HepG2 (cell line): ENCODE data around the gene RPL37. TPM values are rescaled to one million over a fixed set of nuclear protein-coding genes. Genes with fewer than 3 reads are reported as not detected.

Experiments used
- AGO2 ChIP-seq: fragments of 200-400 bp; formaldehyde crosslinking; optimal IDR thresholded peaks from 2 replicates; pipeline ENCODE3; 2017; ENCODE audit warnings: mild to moderate bottlenecking, low read depth, low read length, moderate library complexity
- ATF6 ChIP-seq: sonication (generic); formaldehyde crosslinking; conservative IDR thresholded peaks from 2 replicates; pipeline ENCODE4 v1.4.0; 2020; ENCODE audit warnings: missing genetic modification reagents
- DR1 ChIP-seq: sonication (generic); formaldehyde crosslinking; IDR thresholded peaks from 2 replicates; pipeline ENCODE4 v1.8.0; 2021; ENCODE audit warnings: mild to moderate bottlenecking, missing genetic modification reagents, inconsistent platforms
- HNF4G ChIP-seq, 2 experiments: sonication (generic) in 1 of 2; formaldehyde crosslinking in 1 of 2; IDR thresholded peaks; 2 replicates each; pipeline versions ENCODE4 v1.4.0 to v1.6.1; 2011 to 2020; ENCODE audit warnings: borderline replicate concordance in 2 of 2, low read depth in 2 of 2, mild to moderate bottlenecking in 2 of 2, low read length in 1 of 2, missing genetic modification reagents in 1 of 2, moderate library complexity in 1 of 2
- KDM3A ChIP-seq: IDR thresholded peaks from 2 replicates; pipeline ENCODE4 v1.6.1; 2018; ENCODE audit warnings: low read depth, missing compliant biosample characterization
- KDM5B ChIP-seq: sonication (generic); formaldehyde crosslinking; IDR thresholded peaks from 2 replicates; pipeline ENCODE4 v1.4.0; 2020; ENCODE audit warnings: missing genetic modification reagents, mild to moderate bottlenecking, borderline replicate concordance
- MBNL3 ChIP-seq: fragments of 250-450 bp; sonication (Bioruptor Pico); conservative IDR thresholded peaks from 2 replicates; pipeline ENCODE4 v1.8.0; 2022; ENCODE audit warnings: mild to moderate bottlenecking, inconsistent platforms
- MXD3 ChIP-seq: IDR thresholded peaks from 2 replicates; pipeline ENCODE4 v1.6.1; 2016; ENCODE audit warnings: mild to moderate bottlenecking, missing biosample characterization, missing genetic modification reagents
- NFATC3 ChIP-seq: sonication (generic); formaldehyde crosslinking; IDR thresholded peaks from 2 replicates; pipeline ENCODE4 v1.5.1; 2020; ENCODE audit warnings: mild to moderate bottlenecking, missing genetic modification reagents
- RBFOX2 ChIP-seq: fragments of 200-400 bp; formaldehyde crosslinking; IDR thresholded peaks from 2 replicates; pipeline ENCODE4 v1.6.1; 2017; ENCODE audit warnings: low read depth, mild to moderate bottlenecking, low read length
- SOX13 ChIP-seq, 3 experiments: fragments of 450-650 bp in 1 of 3; sonication (generic) in 1 of 3; formaldehyde crosslinking in 1 of 3; IDR thresholded peaks in 2 of 3; conservative IDR thresholded peaks in 1 of 3; 2 replicates each; pipeline versions ENCODE4 v1.5.0 to v1.6.1; 2016 to 2020; ENCODE audit warnings: antibody characterized with exemption in 1 of 3, mild to moderate bottlenecking in 1 of 3, missing compliant biosample characterization in 1 of 3, missing genetic modification reagents in 1 of 3, moderate library complexity in 1 of 3
- TARDBP ChIP-seq: sonication (generic); formaldehyde crosslinking; IDR thresholded peaks from 2 replicates; pipeline ENCODE4 v1.8.0; 2022; ENCODE audit warnings: mild to moderate bottlenecking, missing genetic modification reagents
- TBX2 ChIP-seq: sonication (generic); formaldehyde crosslinking; IDR thresholded peaks from 2 replicates; pipeline ENCODE4 v1.5.0; 2020; ENCODE audit warnings: missing genetic modification reagents, mild to moderate bottlenecking, borderline replicate concordance
- TEAD2 ChIP-seq: sonication (generic); formaldehyde crosslinking; IDR thresholded peaks from 2 replicates; pipeline ENCODE4 v1.9.0; 2021; ENCODE audit warnings: missing genetic modification reagents
- TP53 ChIP-seq: sonication (generic); formaldehyde crosslinking; conservative IDR thresholded peaks from 2 replicates; pipeline ENCODE4 v1.4.0; 2020; ENCODE audit warnings: missing genetic modification reagents
- polyA plus RNA-seq, 8 experiments: library from polyadenylated mRNA; depleted of rRNA in 3 of 8; stranded (reverse) in 7 of 8; unstranded in 1 of 8; fragments of >200 nt; fragmentation: Illumina TruSeq in 4 of 8; extraction: Trizol in 4 of 8; gene quantifications; 2 replicates each; pipeline versions ENCODE4 v1.2.1 to v1.2.3, GENCODE V29; 2011 to 2016; ENCODE audit warnings: low read depth in 4 of 8, missing spikeins in 1 of 8, mixed read lengths in 1 of 8; ENCODE audit not compliant: insufficient read depth in 1 of 8
- total RNA-seq, 5 experiments: library from RNA; depleted of rRNA; stranded (reverse); fragments of >200 nt; fragmentation: Illumina TruSeq; extraction: Trizol; gene quantifications; 2 replicates each; pipeline ENCODE4 v1.2.3, GENCODE V29; 2016; ENCODE audit warnings: low read depth in 1 of 5
- TF ChIP-seq, protein P1 (sequence below): sonication (generic); formaldehyde crosslinking; IDR thresholded peaks from 2 replicates; pipeline ENCODE4 v1.4.0; 2020; ENCODE audit warnings: missing genetic modification reagents

Gene RPL37
- total and polyA plus RNA-seq, 2 of the 13 experiments (the other 11 are each of a cell fraction or from before 2014, with no cell fraction given) = 1,981 to 3,367 TPM

DNA sequence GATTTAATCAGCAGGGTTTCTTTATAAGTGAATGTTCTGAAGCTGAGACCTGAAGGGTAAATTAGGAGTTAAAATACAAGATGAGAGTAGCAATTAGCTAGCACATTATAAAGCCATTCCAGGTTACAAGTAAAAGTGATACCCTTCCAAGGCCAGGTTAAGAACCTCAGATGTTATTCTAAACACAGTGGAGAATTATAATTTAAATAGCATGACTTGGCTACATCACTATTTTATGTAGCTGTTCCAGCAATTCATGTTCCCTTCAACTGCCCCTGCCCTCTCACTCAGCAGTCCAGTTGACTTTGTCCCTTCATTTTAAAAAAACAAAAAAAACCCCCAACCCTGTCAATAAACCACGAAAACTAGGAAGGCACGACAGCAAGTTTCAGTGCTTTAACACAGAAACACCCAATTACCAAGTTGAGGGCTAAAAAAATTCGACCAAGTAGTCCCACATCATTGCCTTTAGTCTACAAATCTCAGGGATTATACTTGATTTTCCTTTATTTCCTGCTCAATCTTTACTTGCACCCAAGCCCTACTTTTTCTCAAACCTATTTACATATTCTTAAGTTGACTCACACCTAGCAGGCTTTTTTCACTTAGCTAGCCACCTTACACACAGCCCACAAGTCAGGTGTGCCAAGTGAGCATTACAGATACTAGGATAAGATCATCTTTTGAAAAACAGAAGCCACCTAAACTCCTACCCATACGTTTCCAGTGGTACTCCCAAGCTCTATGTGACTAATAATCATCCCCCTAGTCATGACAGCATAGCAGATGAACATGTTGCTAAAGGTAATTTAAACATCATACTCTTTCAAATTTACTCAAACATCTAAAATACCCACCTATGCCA, 3.4 kb downstream of the RPL37 start (continued):
- no peak for TF ChIP-seq ATF6 (CRISPR knock-in tag)
- no peak for TF ChIP-seq KDM3A
- TF ChIP-seq AGO2 = peak; percentile 73
- TF ChIP-seq MBNL3 (CRISPR knock-in tag) = no peak
- no peak for TF ChIP-seq HNF4G (IDR thresholded peaks at IDR 0.05; ENCODE audit: borderline replicate concordance, low read depth, low read length)
- no peak for TF ChIP-seq HNF4G (CRISPR knock-in tag; IDR thresholded peaks at IDR 0.05; ENCODE audit: borderline replicate concordance, low read depth)
- TF ChIP-seq TP53 (CRISPR knock-in tag) = no peak
- no peak for TF ChIP-seq MXD3 (CRISPR knock-in tag)
- no peak for TF ChIP-seq DR1 (CRISPR knock-in tag)
- TF ChIP-seq TEAD2 (CRISPR knock-in tag) = no peak
- TF ChIP-seq SOX13 (IDR thresholded peaks at IDR 0.05) = no peak
- 0 out of 4 replicates have a peak, but pooled peaks of 1 of the 2 experiments have one; percentile 21 for TF ChIP-seq SOX13 (CRISPR knock-in tag; conservative IDR thresholded peaks at IDR 0.05 in 1 of 2, IDR thresholded peaks at IDR 0.05 in 1 of 2)
- TF ChIP-seq NFATC3 (CRISPR knock-in tag) = no peak
- TF ChIP-seq KDM5B (CRISPR knock-in tag) = no peak
- TF ChIP-seq, protein P1, sequence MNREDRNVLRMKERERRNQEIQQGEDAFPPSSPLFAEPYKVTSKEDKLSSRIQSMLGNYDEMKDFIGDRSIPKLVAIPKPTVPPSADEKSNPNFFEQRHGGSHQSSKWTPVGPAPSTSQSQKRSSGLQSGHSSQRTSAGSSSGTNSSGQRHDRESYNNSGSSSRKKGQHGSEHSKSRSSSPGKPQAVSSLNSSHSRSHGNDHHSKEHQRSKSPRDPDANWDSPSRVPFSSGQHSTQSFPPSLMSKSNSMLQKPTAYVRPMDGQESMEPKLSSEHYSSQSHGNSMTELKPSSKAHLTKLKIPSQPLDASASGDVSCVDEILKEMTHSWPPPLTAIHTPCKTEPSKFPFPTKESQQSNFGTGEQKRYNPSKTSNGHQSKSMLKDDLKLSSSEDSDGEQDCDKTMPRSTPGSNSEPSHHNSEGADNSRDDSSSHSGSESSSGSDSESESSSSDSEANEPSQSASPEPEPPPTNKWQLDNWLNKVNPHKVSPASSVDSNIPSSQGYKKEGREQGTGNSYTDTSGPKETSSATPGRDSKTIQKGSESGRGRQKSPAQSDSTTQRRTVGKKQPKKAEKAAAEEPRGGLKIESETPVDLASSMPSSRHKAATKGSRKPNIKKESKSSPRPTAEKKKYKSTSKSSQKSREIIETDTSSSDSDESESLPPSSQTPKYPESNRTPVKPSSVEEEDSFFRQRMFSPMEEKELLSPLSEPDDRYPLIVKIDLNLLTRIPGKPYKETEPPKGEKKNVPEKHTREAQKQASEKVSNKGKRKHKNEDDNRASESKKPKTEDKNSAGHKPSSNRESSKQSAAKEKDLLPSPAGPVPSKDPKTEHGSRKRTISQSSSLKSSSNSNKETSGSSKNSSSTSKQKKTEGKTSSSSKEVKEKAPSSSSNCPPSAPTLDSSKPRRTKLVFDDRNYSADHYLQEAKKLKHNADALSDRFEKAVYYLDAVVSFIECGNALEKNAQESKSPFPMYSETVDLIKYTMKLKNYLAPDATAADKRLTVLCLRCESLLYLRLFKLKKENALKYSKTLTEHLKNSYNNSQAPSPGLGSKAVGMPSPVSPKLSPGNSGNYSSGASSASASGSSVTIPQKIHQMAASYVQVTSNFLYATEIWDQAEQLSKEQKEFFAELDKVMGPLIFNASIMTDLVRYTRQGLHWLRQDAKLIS (CRISPR knock-in tag) = no peak
- TF ChIP-seq TARDBP (CRISPR knock-in tag) = 0 out of 2 replicates have a peak, but pooled peaks have one; percentile 10
- TF ChIP-seq RBFOX2 = peak; percentile 77
- no peak for TF ChIP-seq TBX2 (CRISPR knock-in tag)
